HG02798 (cell line): Measurements from ENCODE around the gene GARIN5A.

Experiments
- ATAC-seq: cut with Tn5 transposase; IDR thresholded peaks from one replicate; pipeline ENCODE4 v1.9.1; 2021; ENCODE audit warnings: mild to moderate bottlenecking; ENCODE audit not compliant: unreplicated experiment, poor library complexity

Gene GARIN5A

GRCh38 chr19:50419022-50419579 is 57.5 kb downstream of the GARIN5A start:
- ATAC-seq: no peak

- ATAC-seq: no peak
These were observed 58.2 kb downstream of the GARIN5A start, which contains the start of gene SPIB for GRCh38 chr19:50418176-50419021. Gene SPIB, plus strand, starts transcription at chr19:50418938. Its CDS starts 25 bp downstream, at chr19:50418963.

- ATAC-seq: no peak
These were observed 59.3 kb downstream of the GARIN5A start for GRCh38 chr19:50417111-50418081.
